GM19240 (cell line): ENCODE measurements around the gene LDLRAD1.
"Not testable (repeated sequence)": the region's sequence is repeated elsewhere in the genome, so short reads cannot be mapped to it uniquely, and the experiment has no call there.

Experiments
- DNase-seq: peaks from one replicate; pipeline ENCODE4 v3.0.0; 2011; ENCODE audit warnings: low spot score; ENCODE audit not compliant: insufficient read length

LDLRAD1 gene

DNA sequence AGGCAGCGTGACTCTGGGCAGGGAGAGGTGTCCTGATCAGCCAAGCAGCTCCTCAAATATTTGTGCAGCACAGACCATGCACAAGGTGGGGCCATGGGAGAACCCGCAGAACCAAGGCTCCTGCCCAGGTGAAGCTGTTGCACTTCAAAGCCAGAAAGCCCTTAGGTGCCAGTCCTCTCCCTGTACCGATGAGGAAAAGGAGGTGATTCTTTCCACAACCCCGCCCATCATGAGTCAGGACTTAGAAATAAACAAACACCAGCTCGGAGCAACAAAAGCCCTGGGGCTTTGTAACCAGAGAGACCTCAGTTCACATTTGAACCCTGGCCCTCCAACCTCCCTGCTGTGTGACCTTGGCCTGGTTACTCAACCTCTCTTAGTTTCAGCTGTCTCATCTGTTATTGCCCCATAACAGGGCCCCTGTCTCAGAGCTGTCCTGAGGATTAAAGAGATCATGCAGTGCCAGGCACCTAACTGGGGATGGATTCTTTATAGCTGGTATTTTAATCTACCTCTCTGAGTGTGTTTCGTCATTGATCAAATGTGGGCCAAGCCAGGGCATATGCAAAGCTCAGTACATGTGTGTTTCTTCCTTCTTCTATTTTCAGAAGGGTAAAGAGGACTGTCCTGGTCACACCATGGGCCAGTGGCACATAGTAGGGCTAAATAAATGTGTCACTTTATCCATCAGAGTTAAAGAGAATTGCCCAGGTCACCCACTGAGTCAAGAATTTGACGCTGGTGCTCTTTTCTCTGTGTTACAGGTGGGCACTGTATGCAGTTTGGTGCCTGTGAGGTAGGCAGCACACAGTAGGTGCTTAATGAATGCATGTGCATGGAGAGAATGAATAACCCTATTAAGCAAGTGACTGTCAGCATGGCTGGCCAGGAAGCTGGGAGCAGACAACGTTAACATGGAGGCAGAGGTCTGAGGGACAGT, 1.4 kb downstream of the LDLRAD1 start:
- no peak for DNase-seq

DNA sequence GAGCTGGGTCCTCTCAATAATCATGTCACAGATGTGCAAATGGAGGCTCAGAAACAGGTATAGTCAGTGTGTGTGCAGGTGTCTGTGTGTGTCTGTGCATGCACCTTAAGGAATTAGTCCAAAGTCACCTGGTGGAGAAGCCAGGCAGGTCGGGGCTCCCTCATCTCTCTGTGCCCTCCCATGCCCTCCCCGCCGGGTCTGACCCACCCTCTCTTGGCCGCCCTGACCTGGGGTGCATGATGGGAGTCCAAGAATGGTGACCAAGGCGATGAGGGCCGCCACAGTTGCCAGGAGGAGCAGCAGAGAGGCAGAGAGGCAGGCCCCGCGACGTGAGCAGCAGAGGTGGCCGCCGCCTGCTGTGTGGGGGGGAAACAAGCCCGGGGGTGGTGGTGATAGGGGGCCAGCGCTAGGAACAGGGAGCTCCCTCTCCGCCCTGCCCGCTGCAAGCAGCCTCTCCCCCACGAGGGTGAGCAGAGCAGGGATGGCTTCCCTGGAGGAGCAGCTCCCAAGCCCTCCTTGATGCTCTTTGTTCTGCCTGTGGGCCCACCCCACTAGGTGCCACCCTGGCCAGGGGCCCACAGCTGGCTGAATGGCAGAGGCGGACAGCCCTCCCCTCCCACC, 3.9 kb downstream of the LDLRAD1 start:
- no peak for DNase-seq

DNA sequence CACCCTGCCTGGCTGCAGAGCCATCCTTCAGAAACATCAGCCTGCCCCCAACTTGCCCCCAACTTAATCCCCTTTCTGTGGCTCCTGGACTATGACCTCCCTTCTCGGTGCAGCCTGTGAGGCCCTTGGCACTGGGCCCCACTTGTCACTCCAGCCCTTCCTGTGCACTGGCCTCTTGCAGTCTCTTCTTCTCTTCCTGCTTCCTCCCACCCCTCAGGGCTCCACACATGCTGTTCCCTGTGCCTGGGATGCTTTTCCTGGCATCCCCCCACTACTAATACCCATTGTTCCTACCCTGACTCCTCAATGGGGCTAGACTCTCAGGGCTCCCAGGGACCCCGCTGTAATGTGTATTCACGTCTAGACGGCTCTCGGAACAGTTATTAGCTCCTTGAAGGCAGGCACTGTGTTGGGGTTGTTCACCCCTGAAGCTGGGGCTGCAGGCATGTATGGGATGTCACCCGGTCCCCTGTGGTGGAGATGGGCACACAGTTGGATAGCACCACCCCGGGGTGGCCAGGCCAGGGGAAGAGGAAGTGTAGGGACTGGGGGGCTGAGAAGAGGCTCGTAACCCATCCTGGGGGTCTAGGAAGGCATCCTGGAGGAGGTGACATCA, 4.5 kb downstream of the LDLRAD1 start:
- DNase-seq = no peak

DNA sequence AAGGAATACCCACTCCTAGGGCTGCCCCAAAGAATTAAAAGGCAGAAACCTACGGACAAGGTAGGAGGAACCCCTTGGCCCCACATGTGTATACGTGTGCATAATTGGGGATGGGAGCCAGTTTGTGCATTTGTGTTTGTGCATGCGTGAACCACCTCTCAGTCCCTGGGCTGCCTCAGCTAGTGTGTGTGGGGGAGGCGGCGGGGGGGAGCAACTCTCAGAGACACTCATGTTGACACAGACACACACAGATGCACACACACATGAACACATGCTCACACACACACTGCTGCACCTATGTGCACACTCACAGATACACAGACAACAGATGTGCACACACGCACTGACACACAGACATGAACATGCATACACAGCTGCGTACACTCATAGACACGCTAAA, 5.1 kb downstream of the LDLRAD1 start:
- no peak for DNase-seq

DNA sequence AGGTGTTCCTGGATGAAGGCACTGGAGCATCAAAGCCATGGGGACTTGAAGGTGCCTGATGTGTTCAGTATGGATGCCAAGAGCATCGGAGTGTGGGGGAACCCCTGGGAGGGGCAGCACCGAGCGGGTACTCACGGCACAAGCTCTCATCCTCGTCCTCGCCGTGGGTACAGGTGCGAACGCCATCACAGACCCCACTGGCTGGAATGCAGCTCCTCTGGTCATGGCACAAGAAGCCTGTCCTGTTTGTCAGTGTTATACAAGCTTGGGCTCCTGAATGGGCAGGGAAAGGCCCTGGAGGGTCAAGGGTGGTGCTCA, 6.0 kb downstream of the LDLRAD1 start:
- no peak for DNase-seq

DNA sequence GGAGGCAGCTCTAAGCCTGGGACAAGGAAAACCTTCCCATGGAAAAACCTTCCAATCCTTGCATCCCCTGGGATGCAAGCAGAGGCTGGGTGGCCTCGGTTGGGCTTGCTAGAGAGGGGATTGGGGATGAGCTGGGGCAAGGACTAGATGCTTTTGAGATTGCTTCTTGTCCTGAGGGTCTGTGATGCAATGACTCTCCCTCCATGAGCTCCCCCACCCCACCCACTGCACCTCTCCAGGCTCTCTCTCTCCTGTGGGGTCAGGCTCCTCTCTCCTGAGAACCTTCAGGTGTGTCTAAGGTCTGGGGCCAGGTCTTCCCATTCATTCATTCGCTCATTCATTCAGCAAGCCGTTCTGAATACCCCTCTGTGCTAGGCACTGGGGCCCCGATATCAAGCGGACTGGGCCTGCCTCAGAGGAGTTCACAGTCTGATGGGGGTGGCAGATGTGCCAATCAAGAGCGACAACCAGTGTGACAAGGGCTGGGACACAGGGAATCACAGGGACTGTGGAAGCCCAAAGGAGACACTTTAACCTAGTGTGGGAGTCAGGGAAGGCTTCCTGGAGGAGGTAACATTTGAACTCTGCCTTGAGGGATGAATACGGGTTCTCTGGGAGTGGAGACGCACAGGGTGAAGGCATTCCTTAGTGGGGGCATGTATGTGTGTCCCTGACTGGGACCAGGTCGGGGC, 6.5 kb downstream of the LDLRAD1 start:
- DNase-seq = no peak

DNA sequence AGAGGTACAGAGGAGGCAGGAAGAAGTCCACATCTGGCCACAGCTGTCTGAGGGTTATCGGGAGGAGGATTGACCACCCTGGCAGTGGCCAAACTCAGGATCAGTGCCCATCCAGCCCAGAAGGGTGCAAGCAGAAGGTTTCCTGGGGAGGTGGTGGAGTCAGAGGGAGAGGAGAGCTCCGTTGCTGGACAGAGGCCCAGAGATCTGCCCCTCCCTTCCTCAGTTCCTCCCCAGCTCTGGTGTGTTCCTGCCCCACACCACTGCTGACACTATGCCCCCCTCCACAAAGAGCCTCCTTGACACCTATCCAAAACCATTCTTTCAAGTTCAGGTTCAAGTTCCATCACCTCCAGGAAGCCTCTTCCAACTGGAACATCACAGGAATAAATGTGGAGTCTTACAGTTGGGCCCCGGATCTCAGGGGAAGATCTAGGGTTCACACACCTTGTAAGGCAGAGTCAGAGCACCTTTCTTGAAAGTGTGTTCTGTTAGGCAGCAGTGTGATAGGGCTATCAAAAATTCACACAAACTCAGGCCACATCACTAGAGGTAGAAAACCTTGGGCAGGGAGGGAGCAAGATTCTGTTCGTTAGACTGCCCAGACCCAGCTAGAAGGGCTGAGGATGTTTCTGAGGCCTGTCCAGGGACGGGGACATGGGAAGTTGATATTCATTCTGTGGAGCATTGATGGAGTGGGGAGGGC, 7.4 kb downstream of the LDLRAD1 start:
- DNase-seq = no peak

DNA sequence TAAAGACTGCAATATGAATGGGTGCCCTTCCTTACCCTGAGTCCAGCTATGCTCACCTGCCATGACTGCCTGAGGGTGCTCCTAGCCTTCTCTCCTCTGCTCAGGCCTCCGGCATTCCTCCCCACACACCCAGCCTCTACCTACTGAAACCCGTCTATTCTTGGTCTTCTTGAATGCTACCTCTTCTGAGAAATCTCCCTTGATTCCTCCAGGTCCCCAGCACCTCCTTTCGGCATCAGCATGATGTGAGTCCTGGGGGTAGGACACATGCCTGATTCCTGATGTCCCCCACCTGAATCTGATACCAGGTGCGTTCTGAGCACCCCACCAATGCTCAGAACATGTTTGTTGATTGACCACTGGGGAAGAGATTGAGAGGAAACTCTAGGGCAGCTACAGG, 8.6 kb downstream of the LDLRAD1 start:
- DNase-seq = no peak

DNA sequence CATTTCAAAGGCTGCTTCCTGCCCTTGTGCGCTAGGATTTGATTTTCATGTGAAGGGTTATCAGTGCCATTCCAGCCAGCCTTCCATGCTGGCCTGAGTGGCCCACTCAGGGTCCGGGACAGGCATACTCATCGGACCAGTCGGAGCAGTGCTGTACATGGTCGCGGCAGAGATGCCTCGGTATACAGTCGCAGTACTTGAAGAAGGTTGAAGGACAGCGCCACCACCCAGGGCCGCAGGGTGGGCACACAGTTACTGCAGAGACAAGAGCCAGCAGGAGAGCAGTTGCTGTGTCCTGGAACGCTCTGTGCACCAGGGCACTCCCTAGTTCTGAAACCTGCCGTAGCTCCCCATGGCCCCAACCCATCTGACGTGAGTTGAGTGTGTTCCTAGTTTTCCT, 9.1 kb downstream of the LDLRAD1 start:
- no peak for DNase-seq

DNA sequence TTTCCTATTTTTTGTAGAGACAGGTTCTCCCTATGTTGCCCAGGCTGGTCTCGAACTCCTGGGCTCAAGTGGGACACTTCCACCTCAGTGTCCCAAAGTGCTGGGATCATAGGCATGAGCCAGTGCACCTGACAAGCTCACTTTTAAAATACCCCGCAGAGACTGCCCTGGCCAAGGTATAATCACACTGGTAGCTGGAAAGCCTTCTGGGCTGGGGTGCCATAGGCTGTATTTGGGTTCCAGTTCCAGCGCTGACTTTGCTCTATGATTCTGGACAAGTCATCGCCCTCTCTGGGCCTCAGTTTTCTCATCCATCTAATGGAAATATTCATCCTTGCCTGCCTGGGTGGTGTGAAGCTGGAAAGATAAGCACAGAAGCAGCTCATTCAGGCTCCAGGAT, 10.4 kb downstream of the LDLRAD1 start:
- DNase-seq = no peak

DNA sequence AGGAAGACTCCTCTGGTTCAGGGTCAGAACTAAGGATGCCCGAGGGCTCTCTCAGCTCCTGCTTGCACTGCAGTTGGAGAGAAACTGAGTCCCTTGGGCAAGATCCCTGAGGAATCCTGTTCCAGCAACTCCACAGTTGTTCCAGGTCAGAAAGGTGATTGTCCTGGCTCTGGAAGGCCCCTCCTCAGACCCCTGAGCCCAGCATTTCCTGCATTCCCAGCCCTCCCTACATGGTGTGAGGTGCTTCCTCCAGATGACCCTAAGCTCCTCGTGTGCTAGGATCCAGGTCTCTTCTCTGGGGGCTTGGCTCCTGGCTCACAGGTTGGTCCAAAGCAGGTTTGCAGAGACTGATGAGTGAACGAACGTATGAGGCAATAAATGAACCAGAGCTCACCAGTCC, 11.5 kb downstream of the LDLRAD1 start:
- DNase-seq = no peak

DNA sequence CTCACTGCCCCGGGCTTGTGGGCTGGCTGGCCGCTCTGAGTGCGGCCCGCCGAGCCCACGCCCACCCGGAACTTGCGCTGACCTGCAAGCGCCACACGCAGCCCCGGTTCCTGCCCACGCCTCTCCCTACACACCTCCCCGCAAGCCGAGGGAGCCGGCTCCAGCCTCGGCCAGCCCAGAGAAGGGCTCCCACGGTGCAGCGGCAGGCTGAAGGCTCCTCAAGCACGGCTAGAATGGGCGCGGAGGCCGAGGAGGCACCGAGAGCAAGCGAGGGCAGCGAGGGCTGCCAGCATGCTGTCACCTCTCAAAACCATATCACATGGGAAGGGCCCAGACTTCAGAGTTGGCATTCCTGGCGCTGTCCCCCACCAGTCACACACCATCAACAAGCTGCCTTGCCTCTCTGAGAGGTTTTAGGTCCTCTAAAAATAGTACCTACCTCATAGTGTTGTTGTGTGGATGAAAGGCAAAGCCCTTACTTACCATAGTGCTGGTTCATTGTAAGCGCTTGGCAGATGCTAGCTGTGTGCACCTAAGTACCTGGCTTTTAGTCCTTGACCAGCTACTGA, 13.4 kb downstream of the LDLRAD1 start:
- no peak for DNase-seq

DNA sequence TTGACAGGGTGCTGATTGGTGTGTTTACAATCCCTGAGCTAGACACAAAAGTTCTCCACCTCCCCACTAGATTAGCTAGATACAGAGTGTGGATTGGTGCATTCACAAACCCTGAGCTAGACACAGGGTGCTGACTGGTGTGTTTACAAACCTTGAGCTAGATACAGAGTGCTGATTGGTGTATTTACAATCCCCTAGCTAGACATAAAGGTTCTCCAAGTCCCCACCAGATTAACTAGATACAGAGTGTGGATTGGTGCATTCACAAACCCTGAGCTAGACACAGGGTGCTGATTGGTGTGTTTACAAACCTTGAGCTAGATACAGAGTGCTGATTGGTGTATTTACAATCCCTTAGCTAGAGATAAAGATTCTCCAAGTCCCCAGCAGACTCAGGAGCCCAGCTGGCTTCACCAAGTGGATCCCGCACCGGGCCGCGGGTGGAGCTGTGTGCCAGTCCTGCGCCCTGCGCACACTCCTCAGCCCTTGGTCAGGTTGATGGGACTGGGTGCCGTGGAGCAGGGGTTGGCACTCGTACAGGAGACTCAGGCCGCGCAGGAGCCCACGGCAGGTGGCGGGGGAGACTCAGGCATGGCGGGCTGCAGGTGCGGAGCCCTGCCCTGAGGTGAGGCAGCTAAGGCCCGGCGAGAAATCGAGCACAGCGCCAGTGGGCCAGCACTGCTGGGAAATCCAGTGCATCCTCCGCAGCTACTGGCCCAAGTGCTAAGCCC, 14.1 kb downstream of the LDLRAD1 start:
- not testable (repeated sequence) for DNase-seq

DNA sequence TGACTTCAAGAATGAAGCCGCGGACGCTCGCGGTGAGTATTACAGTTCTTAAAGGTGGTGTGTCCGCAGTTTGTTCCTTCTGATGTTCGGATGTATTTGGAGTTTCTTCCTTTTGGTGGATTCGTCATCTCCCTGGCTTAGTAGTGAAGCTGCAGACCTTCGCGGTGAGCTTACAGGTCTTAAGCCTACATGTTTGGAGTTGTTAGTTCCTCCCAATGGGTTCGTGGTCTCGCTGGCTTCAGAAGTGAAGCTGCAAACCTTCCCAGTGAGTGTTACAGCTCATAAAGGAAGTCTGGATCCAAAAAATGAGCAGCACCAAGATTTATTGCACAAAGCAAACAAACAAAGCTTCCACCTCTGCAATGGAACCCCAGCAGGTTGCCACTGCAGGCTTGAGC, 14.7 kb downstream of the LDLRAD1 start:
- DNase-seq = no peak

DNA sequence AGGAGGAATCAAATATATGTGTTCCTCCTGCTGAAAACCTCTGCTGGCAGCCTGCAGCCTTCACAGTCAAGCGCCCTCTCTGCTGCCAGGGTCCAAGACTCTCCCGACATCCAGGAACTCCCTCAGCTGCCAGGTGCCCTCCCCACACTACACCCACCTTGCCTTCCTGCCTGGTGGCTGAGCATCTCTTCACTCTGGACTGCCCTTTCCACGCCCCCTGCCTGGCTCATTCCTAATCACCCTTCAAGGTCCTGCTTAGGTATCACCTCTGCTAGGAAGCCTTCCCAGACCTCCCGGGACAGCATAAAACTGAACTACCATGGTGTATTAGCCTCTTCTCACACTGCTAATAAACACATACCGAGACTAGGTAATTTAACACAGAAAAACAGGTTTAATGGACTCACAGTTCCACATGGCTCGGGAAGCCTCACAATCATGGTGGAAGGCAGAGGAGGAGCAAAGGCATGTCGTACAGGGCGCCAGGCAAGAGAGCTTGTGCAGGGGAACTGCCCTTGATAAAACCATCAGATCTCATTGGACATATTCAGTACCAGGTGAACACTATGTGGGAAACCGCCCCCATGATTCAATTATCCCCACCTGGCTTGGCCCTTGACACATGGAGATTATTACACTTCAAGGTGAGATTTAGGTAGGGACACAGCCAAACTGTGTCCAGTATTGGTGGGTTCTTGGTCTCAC, 15.3 kb downstream of the LDLRAD1 start:
- DNase-seq = no peak

DNA sequence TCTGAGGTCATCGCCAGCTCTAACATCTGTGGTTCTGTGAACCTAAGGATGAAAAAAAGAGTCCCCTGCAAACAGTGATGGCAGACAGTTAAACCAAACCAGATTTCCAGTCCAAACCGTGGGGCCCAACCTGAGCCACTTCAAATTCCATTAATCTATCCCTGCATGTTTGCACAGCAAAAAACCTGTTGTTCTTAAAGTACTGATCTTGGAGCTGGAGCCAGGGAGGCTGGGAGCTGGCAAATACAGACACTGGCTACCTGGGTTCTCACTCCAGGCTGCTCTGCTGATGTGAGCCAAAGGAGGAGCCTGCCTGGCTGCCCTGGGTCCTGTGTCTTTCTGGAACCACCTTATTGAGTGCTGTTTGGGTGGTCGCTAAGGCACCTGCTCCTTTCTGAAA, 16.4 kb downstream of the LDLRAD1 start:
- no peak for DNase-seq

DNA sequence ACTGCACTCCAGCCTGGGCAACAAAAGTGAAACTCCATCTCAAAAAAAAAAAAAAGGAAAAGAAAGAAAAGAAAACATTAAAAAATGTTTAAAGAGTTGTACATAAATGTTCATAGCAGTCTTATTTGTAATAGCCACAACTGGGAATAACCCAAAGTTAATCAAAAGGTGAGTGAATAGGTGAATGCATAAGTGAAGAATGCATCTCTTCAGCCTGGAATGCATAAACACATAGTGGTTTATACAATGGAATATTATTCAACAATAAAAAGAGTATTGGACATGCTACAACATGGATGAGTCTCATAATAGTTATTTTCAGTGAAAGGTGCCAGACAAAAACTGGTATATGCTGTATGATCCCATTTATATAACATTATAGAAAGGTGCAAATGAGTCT, 18.1 kb downstream of the LDLRAD1 start:
- DNase-seq = no peak

DNA sequence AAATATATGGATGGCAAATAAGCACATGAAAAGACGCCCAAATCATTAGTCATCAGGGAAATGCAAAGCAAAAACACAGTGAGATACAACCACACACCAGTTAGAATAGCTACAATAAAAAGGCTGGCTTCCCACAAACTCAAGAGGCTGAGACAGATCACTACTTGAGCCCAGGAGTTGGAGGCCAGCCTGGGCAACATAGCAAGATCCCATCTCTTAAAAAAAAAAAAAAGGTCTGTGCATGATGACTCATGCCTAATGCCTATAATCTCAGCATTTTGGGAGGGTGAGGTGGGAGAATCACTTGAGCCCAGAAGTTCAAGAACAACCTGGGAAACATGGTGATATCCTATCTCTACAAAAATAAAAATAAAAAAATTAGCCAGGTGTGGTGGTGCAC, 19.8 kb downstream of the LDLRAD1 start:
- no peak for DNase-seq

DNA sequence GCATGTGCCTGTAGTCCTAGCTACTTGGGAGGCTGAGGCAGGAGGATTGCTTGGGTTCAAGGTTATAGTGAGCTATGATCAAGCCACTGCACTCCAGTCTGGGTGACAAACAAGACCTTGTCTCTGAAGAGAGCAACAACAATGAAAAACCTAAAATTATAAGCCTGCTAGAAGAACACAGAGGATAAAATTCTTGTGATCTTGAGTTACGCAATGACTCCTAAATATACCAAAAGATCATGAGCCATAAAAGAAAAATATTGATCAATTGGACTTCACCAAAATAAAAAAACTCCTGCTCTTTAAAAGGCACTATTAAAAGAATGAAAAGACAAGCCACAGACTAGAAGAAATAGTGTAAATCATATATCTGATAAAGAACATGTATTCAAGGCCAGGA, 22.3 kb downstream of the LDLRAD1 start:
- DNase-seq = no peak

DNA sequence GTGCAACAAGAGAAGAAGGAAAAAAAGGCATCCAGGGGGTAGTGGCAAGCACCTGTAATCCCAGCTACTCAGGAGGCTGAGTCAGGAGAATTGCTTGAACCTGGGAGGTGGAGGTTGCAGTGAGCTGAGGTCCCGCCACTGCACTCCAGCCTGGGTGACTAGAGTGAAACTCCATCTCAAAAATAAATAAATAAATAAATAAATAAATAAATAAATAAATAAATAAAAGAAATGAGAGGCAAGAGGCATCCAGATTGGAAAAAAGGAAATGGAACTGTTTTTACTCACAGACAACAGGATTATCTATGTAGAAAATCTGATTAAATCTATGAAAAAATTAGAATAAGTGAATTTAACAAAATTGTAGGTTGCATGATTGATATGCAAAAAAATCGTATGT, 23.5 kb downstream of the LDLRAD1 start:
- not testable (repeated sequence) for DNase-seq
